Activated CD8-positive, alpha-beta T cell treated with anti-CD3 and anti-CD28 coated beads, Interleukin-2, amount 10 ng/mL, durations not matched to agents 7 days and 5 days (primary cell): ENCODE data around the gene UST. TPM values are rescaled to one million over a fixed set of nuclear protein-coding genes. Genes with fewer than 3 reads are reported as not detected.
A peak's percentile ranks its signal among the peaks of the same experiment; 100 is the strongest.
"Not testable (repeated sequence)": the region's sequence is repeated elsewhere in the genome, so short reads cannot be mapped to it uniquely, and the experiment has no call there.

Experiments used
- ATAC-seq: fragments of 150-1000 bp; cut with Tn5 transposase; one replicate; pipeline ENCODE4 v1.10.0; 2021; ENCODE audit warnings: moderate library complexity
- CTCF ChIA-PET: fragments of 350-600 bp; sonication (Branson Sonifier 250); formaldehyde crosslinking; loops from one replicate; lab custom pipeline; 2021; ENCODE audit warnings: antibody characterized with exemption; lab: Charles Lee
- POLR2A ChIA-PET: fragments of 350-600 bp; sonication (Branson Sonifier 250); formaldehyde crosslinking; loops from one replicate; lab custom pipeline; 2021; ENCODE audit warnings: antibody characterized with exemption; lab: Charles Lee
- DNase-seq: peaks from one replicate; pipeline ENCODE4 v3.0.0-alpha.2; 2020
- H3K27ac Mint-ChIP-seq: one replicate; pipeline ENCODE4 v1.8.0; 2021; ENCODE audit warnings: mild to moderate bottlenecking, mixed read lengths
- H3K27me3 Mint-ChIP-seq: one replicate; pipeline ENCODE4 v1.8.0; 2021; ENCODE audit warnings: low read depth, mixed read lengths
- H3K36me3 Mint-ChIP-seq: one replicate; pipeline ENCODE4 v1.8.0; 2021; ENCODE audit warnings: low read depth, mixed read lengths
- H3K4me1 Mint-ChIP-seq: one replicate; pipeline ENCODE4 v1.8.0; 2021; ENCODE audit warnings: low read depth, mixed read lengths
- H3K4me3 Mint-ChIP-seq: one replicate; pipeline ENCODE4 v1.8.0; 2021; ENCODE audit warnings: mild to moderate bottlenecking, mixed read lengths
- H3K9me3 Mint-ChIP-seq: one replicate; pipeline ENCODE4 v1.8.0; 2022; ENCODE audit warnings: mixed read lengths; ENCODE audit not compliant: insufficient read depth
- total RNA-seq, 2 experiments: library from RNA; stranded (reverse); gene quantifications; one replicate each; pipeline ENCODE4 v1.2.3, GENCODE V29; 2021

The UST gene
- total RNA-seq, 2 experiments from 2014 or later: 0.16 to 0.42 TPM

DNA sequence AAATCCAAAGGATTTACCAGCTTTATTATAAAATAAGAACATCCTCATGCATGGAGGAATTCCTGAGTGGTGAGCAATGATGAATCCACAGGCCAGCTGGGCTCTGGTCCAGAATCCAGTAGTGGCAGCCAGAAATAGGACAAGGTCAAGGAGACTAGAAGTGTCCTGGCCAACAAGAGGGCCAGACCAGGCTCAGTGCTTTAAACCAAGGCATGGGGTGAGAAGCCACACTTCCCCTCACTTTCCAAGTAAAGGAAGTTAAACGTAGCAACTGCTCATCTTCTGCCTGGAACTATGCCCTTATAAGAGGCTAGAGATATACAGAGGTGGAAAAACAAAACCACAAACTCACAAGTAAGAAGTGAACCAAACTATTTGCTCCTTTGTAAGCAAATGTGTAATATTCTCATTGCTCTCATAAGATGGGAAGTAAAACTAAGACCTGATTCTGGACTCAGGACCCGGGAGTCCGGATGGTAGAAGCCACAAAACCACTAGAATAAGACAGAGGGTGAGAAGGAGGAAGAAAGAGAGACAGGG is 253.2 kb downstream of the UST start:
- peak overlapping the region; percentile 4 for H3K4me3 Mint-ChIP-seq
- peaks cover 12% of the 10 kb centered on the region for H3K9me3 Mint-ChIP-seq
- H3K27ac Mint-ChIP-seq: peak overlapping the region; percentile 3
- CTCF ChIA-PET: no interaction called here
- POLR2A ChIA-PET: no interaction called here
- H3K27me3 Mint-ChIP-seq: peaks cover 5% of the 10 kb centered on the region
- peak; percentile 61 for ATAC-seq
- H3K36me3 Mint-ChIP-seq: peaks cover 13% of the 10 kb centered on the region
- H3K4me1 Mint-ChIP-seq: peaks cover 31% of the 10 kb centered on the region
- no peak for DNase-seq

DNA sequence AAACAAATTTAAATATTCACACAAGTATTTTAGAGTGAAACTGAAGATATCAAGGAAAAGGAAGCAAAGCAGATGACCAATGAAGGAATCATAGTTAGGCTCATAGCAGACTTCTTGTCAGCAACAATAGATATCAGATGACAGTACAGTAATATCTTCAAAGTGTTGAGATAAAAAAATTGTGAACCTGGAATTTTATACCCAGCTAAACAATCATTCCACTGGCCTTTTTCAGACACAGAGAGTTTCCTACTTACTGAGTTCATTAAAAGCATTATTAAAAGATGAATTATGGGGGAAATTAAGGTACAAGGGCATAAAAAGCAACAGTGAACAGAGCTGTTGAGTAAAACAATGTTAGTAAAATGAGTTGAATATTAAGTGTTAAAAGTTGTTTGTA is 254.6 kb downstream of the UST start:
- DNase-seq (no peak), ATAC-seq (no peak)
- ChIA-PET CTCF (no interaction called here), POLR2A (no interaction called here)
- H3K4me3 Mint-ChIP-seq: no peak overlapping the region
- H3K9me3 Mint-ChIP-seq: peaks cover 12% of the 10 kb centered on the region
- peaks cover 4% of the 10 kb centered on the region for H3K27me3 Mint-ChIP-seq
- no peak overlapping the region for H3K27ac Mint-ChIP-seq
- H3K36me3 Mint-ChIP-seq: peaks cover 13% of the 10 kb centered on the region
- peaks cover 31% of the 10 kb centered on the region for H3K4me1 Mint-ChIP-seq

DNA sequence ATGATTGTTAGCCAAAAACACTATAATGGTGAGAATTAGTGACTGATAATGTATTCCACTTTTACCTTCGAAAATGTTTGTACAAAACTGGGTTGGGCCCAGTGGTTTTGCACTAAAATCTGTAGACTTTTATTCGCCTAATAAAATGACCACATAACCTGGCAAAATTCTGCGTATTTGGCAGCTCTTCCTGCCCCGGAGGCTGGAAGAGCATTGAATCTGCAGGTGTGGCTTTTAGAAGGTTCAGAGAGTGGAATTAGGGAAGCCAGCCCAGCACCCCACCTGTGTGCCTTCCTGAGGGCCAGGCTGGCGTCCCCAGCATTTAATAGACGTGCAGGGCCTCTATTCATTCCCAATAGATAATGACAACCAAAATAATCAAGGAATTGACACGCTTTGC is 256.7 kb downstream of the UST start:
- Mint-ChIP-seq H3K9me3 (peaks cover 12% of the 10 kb centered on the region), H3K36me3 (peaks cover 15% of the 10 kb centered on the region), H3K4me3 (no peak overlapping the region), H3K27ac (no peak overlapping the region), H3K27me3 (peaks cover 6% of the 10 kb centered on the region), H3K4me1 (peaks cover 23% of the 10 kb centered on the region)
- CTCF ChIA-PET: interaction anchor here (1.4 kb wide), 1 partner anchor 25 kb away, joined by 3 read pairs; no protein-coding TSS in a partner anchor
- POLR2A ChIA-PET: no interaction called here
- DNase-seq (no peak), ATAC-seq (no peak)

DNA sequence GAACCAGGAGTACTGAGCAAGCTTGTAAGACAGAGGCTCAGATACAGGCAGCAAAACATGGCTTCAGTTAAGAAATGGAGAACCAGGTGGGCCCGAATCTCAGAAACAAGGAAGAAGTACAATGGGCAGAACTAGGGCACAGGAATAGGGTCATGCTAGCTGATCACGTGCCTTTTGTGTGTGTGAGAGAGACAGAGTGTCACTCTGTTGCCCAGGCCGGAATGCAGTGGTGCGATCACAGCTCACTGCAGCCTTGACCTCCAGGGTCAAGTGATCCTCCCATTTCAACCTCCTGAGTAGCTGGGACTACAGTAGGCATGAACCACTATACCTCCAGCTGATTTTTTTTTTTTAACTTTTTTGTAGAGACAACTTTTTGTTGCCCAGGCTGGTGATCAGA is 257.8 kb downstream of the UST start:
- Mint-ChIP-seq H3K27me3 (peaks cover 13% of the 10 kb centered on the region), H3K4me3 (no peak overlapping the region), H3K9me3 (peaks cover 12% of the 10 kb centered on the region), H3K36me3 (peaks cover 15% of the 10 kb centered on the region), H3K27ac (no peak overlapping the region), H3K4me1 (peaks cover 17% of the 10 kb centered on the region)
- ChIA-PET POLR2A (no interaction called here), CTCF (interaction anchor here (1.0 to 1.4 kb wide), 2 partner anchors 21 to 24 kb away, joined by 3 to 4 read pairs; no protein-coding TSS in a partner anchor)
- DNase-seq: no peak
- no peak for ATAC-seq

DNA sequence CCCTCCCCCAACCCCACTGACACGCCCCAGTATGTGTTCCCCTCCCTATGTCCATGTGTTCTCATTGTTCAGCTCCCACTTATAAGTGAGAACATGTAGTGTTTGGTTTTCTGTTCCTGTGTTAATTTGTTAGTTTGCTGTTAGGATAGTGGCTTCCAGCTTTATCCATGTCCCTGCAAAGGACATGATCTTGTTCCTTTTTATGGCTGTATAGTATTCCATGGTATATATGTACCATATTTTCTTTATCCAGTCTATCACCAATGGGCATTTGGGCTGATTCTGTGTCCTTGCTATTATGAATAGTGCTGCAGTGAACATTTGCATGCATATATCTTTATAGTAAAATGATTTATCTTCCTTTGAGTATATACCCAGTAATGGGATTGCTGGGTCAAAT is 259.4 kb downstream of the UST start:
- POLR2A ChIA-PET, H3K4me3 Mint-ChIP-seq, H3K36me3 Mint-ChIP-seq, CTCF ChIA-PET, H3K27ac Mint-ChIP-seq, ATAC-seq, H3K4me1 Mint-ChIP-seq, DNase-seq: not testable (repeated sequence)
- Mint-ChIP-seq H3K27me3 (peaks cover 16% of the 10 kb centered on the region), H3K9me3 (peaks cover 12% of the 10 kb centered on the region)

DNA sequence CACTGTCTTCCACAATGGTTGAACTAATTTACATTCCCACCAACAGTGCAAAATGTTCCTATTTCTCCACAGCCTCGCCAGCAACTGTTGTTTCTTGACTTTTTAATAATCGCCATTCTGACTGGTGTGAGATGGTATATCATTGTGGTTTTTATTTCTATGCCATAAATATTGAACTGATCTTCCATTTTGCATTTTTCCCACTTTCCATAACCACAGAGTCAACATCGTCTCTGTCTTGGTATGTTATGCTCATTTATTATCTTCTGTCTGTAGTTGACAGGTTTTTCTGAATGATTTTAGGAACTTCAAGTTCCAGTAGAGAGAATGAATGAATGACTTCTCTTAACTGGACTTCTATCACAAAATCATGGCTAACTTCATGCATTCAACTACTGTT is 259.8 kb downstream of the UST start:
- no peak overlapping the region for H3K4me3 Mint-ChIP-seq
- CTCF ChIA-PET: no interaction called here
- no peaks in the 10 kb centered on the region for H3K4me1 Mint-ChIP-seq
- H3K9me3 Mint-ChIP-seq: peaks cover 9% of the 10 kb centered on the region
- peaks cover 16% of the 10 kb centered on the region for H3K27me3 Mint-ChIP-seq
- ATAC-seq (no peak), DNase-seq (no peak)
- H3K27ac Mint-ChIP-seq: no peak overlapping the region
- POLR2A ChIA-PET: no interaction called here
- peaks cover 5% of the 10 kb centered on the region for H3K36me3 Mint-ChIP-seq

DNA sequence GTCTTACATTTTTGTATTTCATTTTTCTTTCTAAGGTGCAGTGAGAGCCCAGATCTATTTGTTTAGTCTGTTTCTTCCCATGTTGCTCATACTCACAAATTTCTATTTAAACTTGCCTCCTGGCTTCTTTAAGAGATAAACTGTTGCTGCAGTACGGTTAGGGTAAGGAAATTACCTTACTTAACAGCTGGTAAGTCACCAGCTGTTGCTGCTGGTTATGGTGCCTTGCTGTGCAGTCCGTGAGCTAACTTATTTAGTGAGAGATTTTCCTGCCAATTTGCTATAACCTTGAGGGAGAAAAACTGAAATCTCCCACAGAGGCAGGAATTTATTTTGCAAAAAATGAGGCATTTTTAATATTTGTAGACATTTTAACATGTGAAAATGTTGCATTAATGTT is 261.0 kb downstream of the UST start:
- H3K27ac Mint-ChIP-seq: no peak overlapping the region
- no peak for ATAC-seq
- ChIA-PET CTCF (no interaction called here), POLR2A (no interaction called here)
- H3K9me3 Mint-ChIP-seq: peaks cover 5% of the 10 kb centered on the region
- peaks cover 16% of the 10 kb centered on the region for H3K27me3 Mint-ChIP-seq
- H3K4me3 Mint-ChIP-seq: no peak overlapping the region
- peaks cover 2% of the 10 kb centered on the region for H3K36me3 Mint-ChIP-seq
- no peak for DNase-seq
- H3K4me1 Mint-ChIP-seq: no peaks in the 10 kb centered on the region

DNA sequence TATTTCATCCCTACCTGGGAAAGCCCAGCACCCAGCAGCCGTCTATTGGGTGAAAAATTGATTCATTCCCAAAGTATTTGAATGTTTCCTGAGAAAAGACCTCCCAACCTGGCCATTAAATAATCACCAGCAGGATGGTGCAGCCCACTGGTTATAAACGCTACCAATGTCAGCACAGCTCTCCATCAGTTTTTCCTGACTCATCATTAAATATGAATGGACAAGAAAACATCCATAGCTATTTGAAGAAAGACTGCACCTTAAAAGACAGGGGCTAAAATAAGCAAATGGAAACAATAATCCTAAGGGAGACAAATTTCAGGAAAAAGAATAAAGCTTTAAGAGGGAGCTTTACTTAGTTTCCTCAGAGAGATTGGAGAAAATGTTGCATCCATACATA is 261.9 kb downstream of the UST start:
- no peak for DNase-seq
- ChIA-PET CTCF (no interaction called here), POLR2A (no interaction called here)
- Mint-ChIP-seq H3K36me3 (peaks cover 2% of the 10 kb centered on the region), H3K9me3 (no peaks in the 10 kb centered on the region), H3K4me3 (no peak overlapping the region), H3K4me1 (no peaks in the 10 kb centered on the region), H3K27ac (no peak overlapping the region), H3K27me3 (peaks cover 16% of the 10 kb centered on the region)
- ATAC-seq: no peak

DNA sequence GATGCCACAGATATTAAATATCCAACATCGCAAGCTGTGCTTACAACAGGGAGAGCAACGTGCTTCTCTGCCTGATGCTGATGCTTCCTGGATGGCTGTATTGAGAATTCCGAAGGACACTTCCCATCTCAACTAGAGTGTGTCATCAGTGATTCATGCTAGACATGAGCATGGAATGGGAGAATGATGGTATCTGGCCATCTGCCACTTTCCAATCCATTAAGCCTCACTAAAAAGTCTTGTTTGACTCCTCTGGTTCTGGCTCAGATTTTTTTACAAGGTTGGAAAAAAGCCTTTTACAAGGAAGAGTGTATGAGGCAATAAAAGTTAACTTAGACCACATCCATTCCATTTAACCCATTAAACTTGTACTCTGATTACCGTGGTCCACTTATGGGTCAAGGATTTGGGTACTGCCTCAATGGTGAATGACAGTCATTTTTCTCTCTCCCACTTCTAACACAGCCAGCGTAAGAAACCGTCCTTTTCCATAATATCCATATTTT is 265.3 kb downstream of the UST start:
- H3K27me3 Mint-ChIP-seq: peaks cover 14% of the 10 kb centered on the region
- H3K27ac Mint-ChIP-seq: no peak overlapping the region
- ChIA-PET CTCF (interaction anchor here (1.2 kb wide), 1 partner anchor 16 kb away, joined by 4 read pairs; no protein-coding TSS in a partner anchor), POLR2A (no interaction called here)
- H3K36me3 Mint-ChIP-seq: no peaks in the 10 kb centered on the region
- H3K9me3 Mint-ChIP-seq: no peaks in the 10 kb centered on the region
- ATAC-seq: no peak
- DNase-seq: no peak
- no peak overlapping the region for H3K4me3 Mint-ChIP-seq
- H3K4me1 Mint-ChIP-seq: no peaks in the 10 kb centered on the region

DNA sequence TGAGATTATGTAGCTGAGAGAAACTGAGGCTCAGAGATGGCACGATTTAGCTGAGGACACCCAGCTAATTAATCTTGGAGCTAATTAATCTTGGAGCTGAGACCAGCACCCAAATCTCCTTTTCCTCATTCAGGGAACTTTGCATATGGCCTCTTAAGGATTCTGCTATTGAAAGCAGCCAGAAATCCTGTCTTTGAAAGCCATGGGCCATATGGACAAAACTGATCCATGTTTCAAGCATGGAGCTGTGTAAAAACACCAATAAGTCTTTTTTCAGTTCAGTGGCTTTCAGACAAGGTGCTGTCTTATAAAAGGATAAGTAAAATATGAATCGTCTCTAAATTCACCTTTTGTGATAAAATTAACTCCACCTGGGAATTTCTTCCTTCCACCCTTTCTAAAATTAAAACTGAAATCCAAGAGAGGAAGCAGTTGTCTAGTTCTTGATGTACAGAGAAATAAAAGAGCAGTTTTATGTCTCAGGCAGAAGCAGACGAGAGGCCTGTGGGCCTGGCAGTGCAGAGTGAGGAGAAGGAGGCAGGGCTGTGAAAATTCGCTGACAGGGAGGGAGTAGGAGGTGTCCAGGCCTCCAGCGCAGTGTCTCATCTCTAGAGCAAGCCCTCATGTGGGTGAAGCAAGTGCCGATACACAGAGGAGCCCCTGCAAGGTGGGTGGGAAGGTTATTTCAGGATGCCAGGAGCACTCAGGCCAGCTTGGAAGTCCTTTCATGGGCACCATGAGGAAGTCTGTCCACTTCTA is 266.9 kb downstream of the UST start:
- Mint-ChIP-seq H3K9me3 (no peaks in the 10 kb centered on the region), H3K36me3 (no peaks in the 10 kb centered on the region), H3K4me1 (no peaks in the 10 kb centered on the region), H3K4me3 (no peak overlapping the region), H3K27ac (no peak overlapping the region), H3K27me3 (peaks cover 10% of the 10 kb centered on the region)
- ChIA-PET POLR2A (interaction anchor here (0.6 kb wide), 1 partner anchor 273 kb away, joined by 3 read pairs; no protein-coding TSS in a partner anchor), CTCF (no interaction called here)
- ATAC-seq (no peak), DNase-seq (no peak)

DNA sequence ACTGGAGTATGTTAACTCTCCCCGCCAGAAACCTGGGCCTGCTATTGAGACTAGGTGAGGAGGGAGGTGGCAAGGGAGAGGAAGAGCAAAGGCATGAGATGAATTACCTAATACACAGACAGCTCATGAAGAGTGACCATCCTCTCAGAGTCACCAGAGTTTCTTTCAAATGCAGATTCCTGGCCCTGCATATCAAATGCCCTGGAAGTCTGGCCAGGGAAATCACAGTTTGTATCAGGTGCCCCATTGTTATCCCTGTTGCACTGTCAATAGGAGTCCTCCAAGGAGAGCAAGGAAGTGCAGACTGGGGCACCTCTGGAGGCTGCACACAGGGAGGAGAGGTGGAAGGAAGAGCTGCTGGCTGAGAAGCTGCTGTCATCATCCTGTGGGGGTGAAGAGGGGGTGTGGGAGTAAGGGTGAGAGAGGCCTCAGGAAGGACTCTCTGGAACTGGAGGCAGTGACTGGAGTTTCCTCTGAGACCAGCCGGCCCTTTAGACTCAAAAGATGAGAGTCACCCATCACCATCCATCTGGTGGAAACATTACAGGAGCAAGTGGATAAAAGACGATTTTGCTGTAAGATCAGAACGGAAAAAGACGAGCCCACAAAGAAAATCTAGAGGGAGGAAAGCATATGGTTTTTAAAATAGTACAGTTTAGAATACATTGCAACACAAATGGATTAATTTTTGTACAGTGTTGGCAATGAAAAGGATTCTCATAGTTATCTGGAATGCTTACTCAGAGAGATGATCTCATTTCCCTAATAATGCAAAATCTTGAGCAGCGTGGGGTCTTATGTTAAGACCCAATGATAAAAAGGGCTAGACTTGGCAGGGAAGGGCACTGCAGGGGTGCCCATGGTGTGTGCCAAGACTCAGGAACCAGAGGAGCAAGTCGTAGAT is 268.1 kb downstream of the UST start:
- CTCF ChIA-PET: no interaction called here
- POLR2A ChIA-PET: no interaction called here
- Mint-ChIP-seq H3K4me3 (no peak overlapping the region), H3K36me3 (no peaks in the 10 kb centered on the region), H3K27me3 (peaks cover 3% of the 10 kb centered on the region), H3K9me3 (no peaks in the 10 kb centered on the region), H3K27ac (no peak overlapping the region), H3K4me1 (no peaks in the 10 kb centered on the region)
- ATAC-seq (no peak), DNase-seq (no peak)
